ENCODE data around the gene ARHGAP8. TPM values are rescaled to one million over a fixed set of nuclear protein-coding genes. Genes with fewer than 3 reads are reported as not detected.

Gene ARHGAP8
- polyA plus RNA-seq, 2 of the 4 experiments (the other 2 are of a cell fraction), result 1.2 to 3.8 TPM

- ChIA-PET POLR2A (no interaction called here), CTCF (interaction anchor here (1.0 to 1.9 kb wide), 2 partner anchors 217 to 251 kb away, joined by 3 to 4 read pairs; no protein-coding TSS in a partner anchor)
- no peak for ATAC-seq
- Histone ChIP-seq H3K27ac (no peak overlapping the region), H3K4me3 (no peak overlapping the region), H3K4me1 (no peaks in the 10 kb centered on the region), H3K4me2 (no peak overlapping the region), H3K9me3 (no peaks in the 10 kb centered on the region; the same call in 2 of the 3 replicates)
- TF ChIP-seq ZNF302 (CRISPR knock-in tag; IDR thresholded peaks at IDR 0.05) (no peak), SREBF2 (IDR thresholded peaks at IDR 0.05) (no peak), BHLHE40 (IDR thresholded peaks at IDR 0.05; ENCODE audit: low read depth, low read length) (no peak)
- DNase-seq (ENCODE audit: low read depth in 1 of 2, low spot score in 1 of 2), result no peak
- FAIRE-seq, result no peak
- WGBS (ENCODE audit: missing lambda C conversion rate), result 86% methylated on average over 8 of the region's 8 CpGs
These were observed 92.8 kb downstream of the ARHGAP8 start for GRCh38 chr22:44845191-44845590.

GRCh38 chr22:44845796-44846720 is 93.7 kb downstream of the ARHGAP8 start:
- DNase-seq (ENCODE audit: low read depth in 1 of 2, low spot score in 1 of 2), result no peak
- ATAC-seq, result no peak
- H3K9me3 ChIP-seq, result no peaks in the 10 kb centered on the region; the same call in 2 of the 3 replicates
- H3K4me2 ChIP-seq, result no peak overlapping the region
- no peaks in the 10 kb centered on the region for H3K4me1 ChIP-seq
- CTCF ChIA-PET, result interaction anchor here (0.6 to 1.9 kb wide), 3 partner anchors 22 to 749 kb away, joined by 3 to 4 read pairs (median 3); no protein-coding TSS in a partner anchor
- WGBS (ENCODE audit: missing lambda C conversion rate), result 79% methylated on average over 19 of the region's 25 CpGs
- POLR2A ChIA-PET, result no interaction called here
- H3K4me3 ChIP-seq, result no peak overlapping the region
- no peak for FAIRE-seq
- TF ChIP-seq RNF2 (IDR thresholded peaks at IDR 0.05; ENCODE audit: borderline replicate concordance, low read depth) (no peak), HOXB5 (CRISPR knock-in tag; IDR thresholded peaks at IDR 0.05) (no peak), MAZ (IDR thresholded peaks at IDR 0.05; ENCODE audit: borderline replicate concordance, low read depth, low read length) (no peak), KDM1A (IDR thresholded peaks at IDR 0.05; ENCODE audit: low read depth) (no peak), TP53 (CRISPR knock-in tag; IDR thresholded peaks at IDR 0.05) (no peak), CHD2 (IDR thresholded peaks at IDR 0.05; ENCODE audit: low read length, partially characterized antibody) (no peak), CBX8 (IDR thresholded peaks at IDR 0.05) (no peak)
- TF ChIP-seq, protein P1, sequence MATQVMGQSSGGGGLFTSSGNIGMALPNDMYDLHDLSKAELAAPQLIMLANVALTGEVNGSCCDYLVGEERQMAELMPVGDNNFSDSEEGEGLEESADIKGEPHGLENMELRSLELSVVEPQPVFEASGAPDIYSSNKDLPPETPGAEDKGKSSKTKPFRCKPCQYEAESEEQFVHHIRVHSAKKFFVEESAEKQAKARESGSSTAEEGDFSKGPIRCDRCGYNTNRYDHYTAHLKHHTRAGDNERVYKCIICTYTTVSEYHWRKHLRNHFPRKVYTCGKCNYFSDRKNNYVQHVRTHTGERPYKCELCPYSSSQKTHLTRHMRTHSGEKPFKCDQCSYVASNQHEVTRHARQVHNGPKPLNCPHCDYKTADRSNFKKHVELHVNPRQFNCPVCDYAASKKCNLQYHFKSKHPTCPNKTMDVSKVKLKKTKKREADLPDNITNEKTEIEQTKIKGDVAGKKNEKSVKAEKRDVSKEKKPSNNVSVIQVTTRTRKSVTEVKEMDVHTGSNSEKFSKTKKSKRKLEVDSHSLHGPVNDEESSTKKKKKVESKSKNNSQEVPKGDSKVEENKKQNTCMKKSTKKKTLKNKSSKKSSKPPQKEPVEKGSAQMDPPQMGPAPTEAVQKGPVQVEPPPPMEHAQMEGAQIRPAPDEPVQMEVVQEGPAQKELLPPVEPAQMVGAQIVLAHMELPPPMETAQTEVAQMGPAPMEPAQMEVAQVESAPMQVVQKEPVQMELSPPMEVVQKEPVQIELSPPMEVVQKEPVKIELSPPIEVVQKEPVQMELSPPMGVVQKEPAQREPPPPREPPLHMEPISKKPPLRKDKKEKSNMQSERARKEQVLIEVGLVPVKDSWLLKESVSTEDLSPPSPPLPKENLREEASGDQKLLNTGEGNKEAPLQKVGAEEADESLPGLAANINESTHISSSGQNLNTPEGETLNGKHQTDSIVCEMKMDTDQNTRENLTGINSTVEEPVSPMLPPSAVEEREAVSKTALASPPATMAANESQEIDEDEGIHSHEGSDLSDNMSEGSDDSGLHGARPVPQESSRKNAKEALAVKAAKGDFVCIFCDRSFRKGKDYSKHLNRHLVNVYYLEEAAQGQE (IDR thresholded peaks at IDR 0.05), result no peak
- TF ChIP-seq, protein P2, sequence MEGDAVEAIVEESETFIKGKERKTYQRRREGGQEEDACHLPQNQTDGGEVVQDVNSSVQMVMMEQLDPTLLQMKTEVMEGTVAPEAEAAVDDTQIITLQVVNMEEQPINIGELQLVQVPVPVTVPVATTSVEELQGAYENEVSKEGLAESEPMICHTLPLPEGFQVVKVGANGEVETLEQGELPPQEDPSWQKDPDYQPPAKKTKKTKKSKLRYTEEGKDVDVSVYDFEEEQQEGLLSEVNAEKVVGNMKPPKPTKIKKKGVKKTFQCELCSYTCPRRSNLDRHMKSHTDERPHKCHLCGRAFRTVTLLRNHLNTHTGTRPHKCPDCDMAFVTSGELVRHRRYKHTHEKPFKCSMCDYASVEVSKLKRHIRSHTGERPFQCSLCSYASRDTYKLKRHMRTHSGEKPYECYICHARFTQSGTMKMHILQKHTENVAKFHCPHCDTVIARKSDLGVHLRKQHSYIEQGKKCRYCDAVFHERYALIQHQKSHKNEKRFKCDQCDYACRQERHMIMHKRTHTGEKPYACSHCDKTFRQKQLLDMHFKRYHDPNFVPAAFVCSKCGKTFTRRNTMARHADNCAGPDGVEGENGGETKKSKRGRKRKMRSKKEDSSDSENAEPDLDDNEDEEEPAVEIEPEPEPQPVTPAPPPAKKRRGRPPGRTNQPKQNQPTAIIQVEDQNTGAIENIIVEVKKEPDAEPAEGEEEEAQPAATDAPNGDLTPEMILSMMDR (IDR thresholded peaks at IDR 0.05), result no peak
- TF ChIP-seq, protein P3, sequence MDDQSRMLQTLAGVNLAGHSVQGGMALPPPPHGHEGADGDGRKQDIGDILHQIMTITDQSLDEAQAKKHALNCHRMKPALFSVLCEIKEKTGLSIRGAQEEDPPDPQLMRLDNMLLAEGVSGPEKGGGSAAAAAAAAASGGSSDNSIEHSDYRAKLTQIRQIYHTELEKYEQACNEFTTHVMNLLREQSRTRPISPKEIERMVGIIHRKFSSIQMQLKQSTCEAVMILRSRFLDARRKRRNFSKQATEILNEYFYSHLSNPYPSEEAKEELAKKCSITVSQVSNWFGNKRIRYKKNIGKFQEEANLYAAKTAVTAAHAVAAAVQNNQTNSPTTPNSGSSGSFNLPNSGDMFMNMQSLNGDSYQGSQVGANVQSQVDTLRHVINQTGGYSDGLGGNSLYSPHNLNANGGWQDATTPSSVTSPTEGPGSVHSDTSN (IDR thresholded peaks at IDR 0.05), result no peak
- no peak overlapping the region for H3K27ac ChIP-seq

- POLR2A ChIA-PET, result no interaction called here
- Histone ChIP-seq H3K4me2 (no peak overlapping the region), H3K9me3 (no peaks in the 10 kb centered on the region; the same call in 2 of the 3 replicates), H3K4me3 (no peak overlapping the region), H3K4me1 (no peaks in the 10 kb centered on the region), H3K27ac (no peak overlapping the region)
- CTCF ChIA-PET, result interaction anchor here (0.7 kb wide), 1 partner anchor 22 kb away, joined by 3 read pairs; no protein-coding TSS in a partner anchor
- ATAC-seq (no peak), DNase-seq (ENCODE audit: low read depth in 1 of 2, low spot score in 1 of 2) (no peak), FAIRE-seq (no peak)
- 83% methylated on average over 11 of the region's 16 CpGs for WGBS (ENCODE audit: missing lambda C conversion rate)
- TF ChIP-seq CHD4 (IDR thresholded peaks at IDR 0.05; ENCODE audit: borderline replicate concordance), result no peak
- TF ChIP-seq TFCP2L1 (CRISPR knock-in tag; IDR thresholded peaks at IDR 0.05), result no peak
- no peak for TF ChIP-seq ZFP36 (IDR thresholded peaks at IDR 0.05; ENCODE audit: borderline replicate concordance, partially characterized antibody)
- no peak for TF ChIP-seq SMC3 (IDR thresholded peaks at IDR 0.05)
- TF ChIP-seq ELK1 (IDR thresholded peaks at IDR 0.05; ENCODE audit: low read depth, low read length), result no peak
- TF ChIP-seq E2F6 (IDR thresholded peaks at IDR 0.05; ENCODE audit: borderline replicate concordance, low read depth), result no peak
- TF ChIP-seq HOXA7 (CRISPR knock-in tag; IDR thresholded peaks at IDR 0.05), result no peak
- TF ChIP-seq ZSCAN20 (CRISPR knock-in tag; IDR thresholded peaks at IDR 0.05), result no peak
- no peak for TF ChIP-seq RAD21 (conservative IDR thresholded peaks at IDR 0.05 in 1 of 2, IDR thresholded peaks at IDR 0.05 in 1 of 2)
- TF ChIP-seq POLR2A (IDR thresholded peaks at IDR 0.05; ENCODE audit: low read length), result no peak
- TF ChIP-seq HOXB5 (CRISPR knock-in tag; IDR thresholded peaks at IDR 0.05), result no peak
These were observed 94.4 kb downstream of the ARHGAP8 start for GRCh38 chr22:44846726-44847275.

All from A549 (cell line).